ENCODE data around the gene CHFR.
"Not testable (repeated sequence)": the region's sequence is repeated elsewhere in the genome, so short reads cannot be mapped to it uniquely, and the experiment has no call there.

Gene CHFR

GRCh38 chr12:132909030-132909368 lies 21.6 kb upstream of the CHFR start:
- no peak for DNase-seq

GRCh38 chr12:132908145-132909029 lies 21.0 kb upstream of the CHFR start:
- Histone ChIP-seq H3K9me3 (ENCODE audit: insufficient read depth, low read length, severe bottlenecking) (peaks cover 26% of the 10 kb centered on the region), H2AFZ (ENCODE audit: low read depth, low read length) (peak overlapping the region; percentile 62), H3K79me2 (ENCODE audit: insufficient read depth, low read length) (no peaks in the 10 kb centered on the region), H3K4me2 (ENCODE audit: insufficient read depth, low read length) (peak overlapping the region; percentile 52), H4K20me1 (ENCODE audit: insufficient read depth, low read length) (no peaks in the 10 kb centered on the region), H3K36me3 (ENCODE audit: insufficient read depth, low read length) (no peaks in the 10 kb centered on the region), H3K4me3 (ENCODE audit: low read depth in 1 of 2, low read length in 2 of 2) (peak overlapping the region in 1 of 2 experiments; percentile 47; a peak in 2 of 4 replicates), H3K9ac (ENCODE audit: low read depth, low read length) (0 out of 2 replicates have a peak overlapping the region, but pooled peaks have one; percentile 21), H3K4me1 (ENCODE audit: insufficient read depth, low read length) (no peaks in the 10 kb centered on the region), H3K27me3 (ENCODE audit: insufficient read depth, low read length, poor library complexity) (no peaks in the 10 kb centered on the region), H3K27ac (ENCODE audit: low read length) (no peak overlapping the region)
- TF ChIP-seq CTCF (IDR thresholded peaks at IDR 0.05; ENCODE audit: borderline replicate concordance, extremely low read depth, low read length, poor library complexity, severe bottlenecking) (no peak), EZH2 (IDR thresholded peaks at IDR 0.05; ENCODE audit: borderline replicate concordance, low read depth, low read length, severe bottlenecking) (no peak)
- ATAC-seq (ENCODE audit: insufficient read depth, low read depth) (peak; percentile 81), DNase-seq (peak; percentile 52)

More at GRCh38 chr12:132909030-132909368, 21.6 kb upstream of the CHFR start:
- TF ChIP-seq EZH2 (IDR thresholded peaks at IDR 0.05; ENCODE audit: borderline replicate concordance, low read depth, low read length, severe bottlenecking) (no peak), CTCF (IDR thresholded peaks at IDR 0.05; ENCODE audit: borderline replicate concordance, extremely low read depth, low read length, poor library complexity, severe bottlenecking) (no peak)
- Histone ChIP-seq H4K20me1 (ENCODE audit: insufficient read depth, low read length) (no peaks in the 10 kb centered on the region), H3K36me3 (ENCODE audit: insufficient read depth, low read length) (no peaks in the 10 kb centered on the region), H3K4me3 (ENCODE audit: low read depth in 1 of 2, low read length in 2 of 2) (peak overlapping the region in 1 of 2 experiments; percentile 47; a peak in 2 of 4 replicates), H3K9ac (ENCODE audit: low read depth, low read length) (0 out of 2 replicates have a peak overlapping the region, but pooled peaks have one; percentile 21), H3K79me2 (ENCODE audit: insufficient read depth, low read length) (no peaks in the 10 kb centered on the region), H3K4me1 (ENCODE audit: insufficient read depth, low read length) (no peaks in the 10 kb centered on the region), H2AFZ (ENCODE audit: low read depth, low read length) (peak overlapping the region; percentile 62), H3K9me3 (ENCODE audit: insufficient read depth, low read length, severe bottlenecking) (peaks cover 26% of the 10 kb centered on the region), H3K4me2 (ENCODE audit: insufficient read depth, low read length) (peak overlapping the region; percentile 52), H3K27ac (ENCODE audit: low read length) (no peak overlapping the region), H3K27me3 (ENCODE audit: insufficient read depth, low read length, poor library complexity) (no peaks in the 10 kb centered on the region)
- no peak; the same call in 2 of the 3 replicates for ATAC-seq (ENCODE audit: insufficient read depth, low read depth)

GRCh38 chr12:132907789-132908144 lies 20.4 kb upstream of the CHFR start:
- H2AFZ ChIP-seq (ENCODE audit: low read depth, low read length); H4K20me1 ChIP-seq (ENCODE audit: insufficient read depth, low read length); H3K9ac ChIP-seq (ENCODE audit: low read depth, low read length); H3K4me3 ChIP-seq (ENCODE audit: low read depth in 1 of 2, low read length in 2 of 2); H3K27ac ChIP-seq (ENCODE audit: low read length); H3K27me3 ChIP-seq (ENCODE audit: insufficient read depth, low read length, poor library complexity); ATAC-seq (ENCODE audit: insufficient read depth, low read depth); H3K4me2 ChIP-seq (ENCODE audit: insufficient read depth, low read length); H3K36me3 ChIP-seq (ENCODE audit: insufficient read depth, low read length); DNase-seq; H3K4me1 ChIP-seq (ENCODE audit: insufficient read depth, low read length); H3K79me2 ChIP-seq (ENCODE audit: insufficient read depth, low read length): not testable (repeated sequence)
- H3K9me3 ChIP-seq (ENCODE audit: insufficient read depth, low read length, severe bottlenecking) = peaks cover 26% of the 10 kb centered on the region

- H3K27ac ChIP-seq (ENCODE audit: low read length) = no peak overlapping the region
- H4K20me1 ChIP-seq (ENCODE audit: insufficient read depth, low read length) = no peaks in the 10 kb centered on the region
- H3K79me2 ChIP-seq (ENCODE audit: insufficient read depth, low read length) = no peaks in the 10 kb centered on the region
- no peak overlapping the region for H3K9ac ChIP-seq (ENCODE audit: low read depth, low read length)
- no peaks in the 10 kb centered on the region for H3K27me3 ChIP-seq (ENCODE audit: insufficient read depth, low read length, poor library complexity)
- no peak overlapping the region for H3K4me2 ChIP-seq (ENCODE audit: insufficient read depth, low read length)
- peaks cover 26% of the 10 kb centered on the region for H3K9me3 ChIP-seq (ENCODE audit: insufficient read depth, low read length, severe bottlenecking)
- ATAC-seq (ENCODE audit: insufficient read depth, low read depth) (no peak), DNase-seq (no peak)
- no peaks in the 10 kb centered on the region for H3K4me1 ChIP-seq (ENCODE audit: insufficient read depth, low read length)
- no peaks in the 10 kb centered on the region for H3K36me3 ChIP-seq (ENCODE audit: insufficient read depth, low read length)
- H2AFZ ChIP-seq (ENCODE audit: low read depth, low read length) = no peak overlapping the region
- no peak for TF ChIP-seq EZH2 (IDR thresholded peaks at IDR 0.05; ENCODE audit: borderline replicate concordance, low read depth, low read length, severe bottlenecking)
- no peak overlapping the region for H3K4me3 ChIP-seq (ENCODE audit: low read depth in 1 of 2, low read length in 2 of 2)
Measured at GRCh38 chr12:132907216-132907615, 19.8 kb upstream of the CHFR start.

Measured in DND-41 (cell line).